DOHH2 (cell line): ENCODE data around the gene OLFM4.

ENCODE experiments used
- H3F3A ChIP-seq: fragments of 200-600 bp; sonication (generic), shearing (Covaris generic); 2 replicates; pipeline ENCODE4 v1.6.0; 2016; ENCODE audit warnings: antibody characterized with exemption, mild to moderate bottlenecking; ENCODE audit not compliant: control insufficient read depth, insufficient read depth
- H3K27ac ChIP-seq: fragments of 200-600 bp; sonication (generic); 2 replicates; pipeline ENCODE4 v1.5.1; 2014; ENCODE audit warnings: low read depth, mild to moderate bottlenecking, low read length, moderate library complexity
- H3K27me3 ChIP-seq: fragments of 200-600 bp; sonication (generic); 2 replicates; pipeline ENCODE4 v1.6.1; 2014; ENCODE audit warnings: mild to moderate bottlenecking, low read length, mixed read lengths; ENCODE audit not compliant: control insufficient read depth
- H3K36me3 ChIP-seq: fragments of 200-600 bp; sonication (generic); 2 replicates; pipeline ENCODE4 v1.6.1; 2014; ENCODE audit warnings: mild to moderate bottlenecking, low read length, moderate library complexity, mixed read lengths; ENCODE audit not compliant: control insufficient read depth
- H3K4me1 ChIP-seq: fragments of 200-600 bp; sonication (generic); 2 replicates; pipeline ENCODE4 v1.6.1; 2014; ENCODE audit warnings: mild to moderate bottlenecking, low read length, mixed read lengths; ENCODE audit not compliant: control insufficient read depth
- H3K4me2 ChIP-seq: fragments of 200-600 bp; sonication (generic); 2 replicates; pipeline ENCODE4 v1.6.0; 2014; ENCODE audit warnings: mild to moderate bottlenecking, low read length, moderate library complexity
- H3K4me3 ChIP-seq: fragments of 200-600 bp; sonication (generic); 2 replicates; pipeline ENCODE4 v1.5.1; 2014; ENCODE audit warnings: mild to moderate bottlenecking, low read length, mixed read lengths
- H3K79me2 ChIP-seq: fragments of 200-600 bp; sonication (generic); 2 replicates; pipeline ENCODE4 v1.6.1; 2014; ENCODE audit warnings: mild to moderate bottlenecking, low read length, mixed read lengths; ENCODE audit not compliant: control insufficient read depth
- H3K9me2 ChIP-seq: fragments of 200-600 bp; sonication (generic); replicated peaks from 2 replicates; pipeline ENCODE4 v1.6.1; 2014; ENCODE audit warnings: mild to moderate bottlenecking, low read length, mixed read lengths; ENCODE audit not compliant: control insufficient read depth
- H3K9me3 ChIP-seq: fragments of 200-600 bp; sonication (generic); 2 replicates; pipeline ENCODE4 v1.6.1; 2014; ENCODE audit warnings: antibody characterized with exemption, low read length, mixed read lengths; ENCODE audit not compliant: control insufficient read depth, insufficient read depth
- H4K20me1 ChIP-seq: fragments of 200-600 bp; sonication (generic); 2 replicates; pipeline ENCODE4 v1.6.0; 2014; ENCODE audit warnings: low read depth, mild to moderate bottlenecking, antibody characterized with exemption, low read length, moderate library complexity; ENCODE audit not compliant: control insufficient read depth, insufficient read depth
- EZH2phosphoT487 ChIP-seq: fragments of 200-600 bp; sonication (generic); IDR thresholded peaks from 2 replicates; pipeline ENCODE4 v1.6.1; 2017; ENCODE audit warnings: borderline replicate concordance, mild to moderate bottlenecking, antibody characterized with exemption, low read length, moderate library complexity, mixed read lengths
- TF ChIP-seq, protein P1 (sequence below): fragments of 200-600 bp; sonication (generic); IDR thresholded peaks from one replicate; pipeline ENCODE4 v1.5.1; 2014; ENCODE audit warnings: antibody characterized with exemption, mild to moderate bottlenecking, low read depth, low read length; ENCODE audit not compliant: poor library complexity, severe bottlenecking

Gene OLFM4

DNA sequence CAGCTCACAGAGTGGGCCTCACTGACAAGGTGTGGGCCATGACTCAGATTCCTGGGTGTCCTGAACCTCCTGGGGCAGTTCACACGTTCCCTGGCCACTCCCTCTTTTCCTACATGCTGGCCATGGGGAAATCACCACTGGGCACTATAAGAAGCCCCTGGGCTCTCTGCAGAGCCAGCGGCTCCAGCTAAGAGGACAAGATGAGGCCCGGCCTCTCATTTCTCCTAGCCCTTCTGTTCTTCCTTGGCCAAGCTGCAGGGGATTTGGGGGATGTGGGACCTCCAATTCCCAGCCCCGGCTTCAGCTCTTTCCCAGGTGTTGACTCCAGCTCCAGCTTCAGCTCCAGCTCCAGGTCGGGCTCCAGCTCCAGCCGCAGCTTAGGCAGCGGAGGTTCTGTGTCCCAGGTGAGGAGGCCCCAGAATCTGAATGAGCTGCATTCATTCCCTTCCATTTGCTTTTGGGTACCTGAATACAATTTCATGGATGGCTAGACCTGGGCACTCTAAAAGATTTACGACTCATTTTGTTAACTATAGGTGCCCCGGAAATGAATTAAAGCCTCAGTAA is at the start of gene OLFM4:
OLFM4 (plus strand) TSS at position 177 of the 567 bp plus-strand sequence; CDS start at position 201, 24 bp downstream.
- Histone ChIP-seq H4K20me1 (no peaks in the 10 kb centered on the region), H3K27ac (no peak within 1 kb of the TSS), H3K4me3 (no peak within 1 kb of the TSS), H3K9me3 (no peaks in the 10 kb centered on the region), H3K27me3 (no peaks in the 10 kb centered on the region), H3K79me2 (no peaks in the 10 kb centered on the region), H3F3A (no peaks in the 10 kb centered on the region), H3K4me1 (no peaks in the 10 kb centered on the region), H3K36me3 (no peaks in the 10 kb centered on the region), H3K4me2 (no peak within 1 kb of the TSS), H3K9me2 (no peaks in the 10 kb centered on the region)
- no peak for TF ChIP-seq EZH2phosphoT487
- TF ChIP-seq, protein P1, sequence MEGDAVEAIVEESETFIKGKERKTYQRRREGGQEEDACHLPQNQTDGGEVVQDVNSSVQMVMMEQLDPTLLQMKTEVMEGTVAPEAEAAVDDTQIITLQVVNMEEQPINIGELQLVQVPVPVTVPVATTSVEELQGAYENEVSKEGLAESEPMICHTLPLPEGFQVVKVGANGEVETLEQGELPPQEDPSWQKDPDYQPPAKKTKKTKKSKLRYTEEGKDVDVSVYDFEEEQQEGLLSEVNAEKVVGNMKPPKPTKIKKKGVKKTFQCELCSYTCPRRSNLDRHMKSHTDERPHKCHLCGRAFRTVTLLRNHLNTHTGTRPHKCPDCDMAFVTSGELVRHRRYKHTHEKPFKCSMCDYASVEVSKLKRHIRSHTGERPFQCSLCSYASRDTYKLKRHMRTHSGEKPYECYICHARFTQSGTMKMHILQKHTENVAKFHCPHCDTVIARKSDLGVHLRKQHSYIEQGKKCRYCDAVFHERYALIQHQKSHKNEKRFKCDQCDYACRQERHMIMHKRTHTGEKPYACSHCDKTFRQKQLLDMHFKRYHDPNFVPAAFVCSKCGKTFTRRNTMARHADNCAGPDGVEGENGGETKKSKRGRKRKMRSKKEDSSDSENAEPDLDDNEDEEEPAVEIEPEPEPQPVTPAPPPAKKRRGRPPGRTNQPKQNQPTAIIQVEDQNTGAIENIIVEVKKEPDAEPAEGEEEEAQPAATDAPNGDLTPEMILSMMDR: no peak

DNA sequence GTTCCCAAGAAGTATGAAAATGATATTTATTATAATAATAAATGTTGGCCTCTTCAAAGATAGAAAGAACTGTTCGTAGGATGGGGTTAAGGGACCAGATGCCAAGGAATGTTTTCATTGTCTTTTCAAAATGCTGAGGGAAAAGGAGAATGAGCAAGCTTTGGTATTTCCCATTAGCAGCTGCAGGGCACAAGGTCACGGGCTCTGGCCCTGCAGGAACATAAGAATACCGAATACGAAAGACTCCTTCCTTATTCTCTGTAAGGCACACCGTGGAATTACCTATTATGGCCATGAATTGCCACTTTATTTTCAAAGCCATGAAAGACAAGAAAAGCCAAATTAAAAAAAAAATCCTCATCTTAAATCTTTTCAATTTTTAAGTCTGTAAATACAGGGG is 49.6 kb upstream of the OLFM4 start:
- H3K4me1 ChIP-seq: no peaks in the 10 kb centered on the region
- no peak for TF ChIP-seq EZH2phosphoT487
- TF ChIP-seq, protein P1: no peak
- H3K36me3 ChIP-seq: no peaks in the 10 kb centered on the region
- no peaks in the 10 kb centered on the region for H3F3A ChIP-seq
- H4K20me1 ChIP-seq: no peaks in the 10 kb centered on the region
- no peaks in the 10 kb centered on the region for H3K27me3 ChIP-seq
- H3K9me3 ChIP-seq: no peaks in the 10 kb centered on the region
- no peaks in the 10 kb centered on the region for H3K79me2 ChIP-seq
- no peak overlapping the region for H3K4me3 ChIP-seq
- H3K27ac ChIP-seq: no peak overlapping the region
- H3K9me2 ChIP-seq: no peaks in the 10 kb centered on the region
- H3K4me2 ChIP-seq: no peak overlapping the region

DNA sequence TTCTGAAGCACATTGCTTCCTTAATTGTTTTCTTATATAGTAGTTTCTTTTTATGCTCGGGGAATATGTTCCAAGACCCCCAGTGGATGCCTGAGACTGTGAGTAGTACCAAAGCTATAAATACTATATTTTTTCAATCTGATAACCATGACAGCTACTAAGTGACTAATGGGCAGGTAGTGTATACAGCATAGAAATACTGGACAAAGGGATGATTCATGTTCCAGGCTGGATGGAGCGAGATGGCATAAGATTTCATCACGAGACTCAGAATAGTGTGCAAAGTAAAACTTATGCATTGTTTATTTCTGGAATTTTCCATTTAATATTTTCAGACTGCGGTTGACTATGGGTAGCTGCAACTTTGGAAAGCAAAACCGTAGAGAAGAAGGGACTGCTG is 47.9 kb upstream of the OLFM4 start:
- no peaks in the 10 kb centered on the region for H3F3A ChIP-seq
- no peak overlapping the region for H3K4me2 ChIP-seq
- TF ChIP-seq, protein P1: no peak
- no peak for TF ChIP-seq EZH2phosphoT487
- no peaks in the 10 kb centered on the region for H3K9me3 ChIP-seq
- H3K79me2 ChIP-seq: no peaks in the 10 kb centered on the region
- H3K4me1 ChIP-seq: no peaks in the 10 kb centered on the region
- H4K20me1 ChIP-seq: no peaks in the 10 kb centered on the region
- no peaks in the 10 kb centered on the region for H3K9me2 ChIP-seq
- H3K27ac ChIP-seq: no peak overlapping the region
- no peak overlapping the region for H3K4me3 ChIP-seq
- H3K36me3 ChIP-seq: no peaks in the 10 kb centered on the region
- no peaks in the 10 kb centered on the region for H3K27me3 ChIP-seq
